ENCODE results near the gene SLC66A1. TPM values are rescaled to one million over a fixed set of nuclear protein-coding genes. Genes with fewer than 3 reads are reported as not detected.
"Not testable (repeated sequence)": the region's sequence is repeated elsewhere in the genome, so short reads cannot be mapped to it uniquely, and the experiment has no call there.

The SLC66A1 gene, protein sequence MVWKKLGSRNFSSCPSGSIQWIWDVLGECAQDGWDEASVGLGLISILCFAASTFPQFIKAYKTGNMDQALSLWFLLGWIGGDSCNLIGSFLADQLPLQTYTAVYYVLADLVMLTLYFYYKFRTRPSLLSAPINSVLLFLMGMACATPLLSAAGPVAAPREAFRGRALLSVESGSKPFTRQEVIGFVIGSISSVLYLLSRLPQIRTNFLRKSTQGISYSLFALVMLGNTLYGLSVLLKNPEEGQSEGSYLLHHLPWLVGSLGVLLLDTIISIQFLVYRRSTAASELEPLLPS
- 1 to 10 TPM; 2.6 to 2.7 TPM for total RNA-seq

- no peaks in the 10 kb centered on the region for H3K9me3 Mint-ChIP-seq
- CTCF ChIA-PET, result interaction anchor here (1.0 kb wide), 1 partner anchor 342 kb away, joined by 3 read pairs; no protein-coding TSS in a partner anchor
- H3K4me3 Mint-ChIP-seq, result peak within 1 kb of the TSS; percentile 83
- intact Hi-C loops (cut with micrococcal nuclease), result loop anchor here (1.0 kb wide), 1 partner anchor 284 kb away; a partner anchor contains a TSS
- no peak within 1 kb of the TSS for H3K27ac Mint-ChIP-seq
- peaks cover 25% of the 10 kb centered on the region for H3K4me1 Mint-ChIP-seq (ENCODE audit: low read depth)
- DNase-seq, result peak; percentile 86
- H3K27me3 Mint-ChIP-seq (ENCODE audit: low read depth), result no peaks in the 10 kb centered on the region
- peaks cover 4% of the 10 kb centered on the region for H3K36me3 Mint-ChIP-seq (ENCODE audit: low read depth)
Measured at GRCh38 chr1:19311931-19312781, at the start of gene SLC66A1, which contains the start of gene AKR7A2. SLC66A1 (plus strand) TSS chr1:19312326; CDS start chr1:19317678, 5,352 bp downstream. AKR7A2 (minus strand) TSS chr1:19312144; CDS start chr1:19312124, 20 bp downstream.

GRCh38 chr1:19262744-19263143 lies 49.4 kb upstream of the SLC66A1 start:
- no peak for DNase-seq
- CTCF ChIA-PET, result interaction anchor here (0.9 kb wide), 1 partner anchor 8 kb away, joined by 3 read pairs; no protein-coding TSS in a partner anchor
- Mint-ChIP-seq H3K9me3 (no peaks in the 10 kb centered on the region), H3K27me3 (ENCODE audit: low read depth) (no peaks in the 10 kb centered on the region), H3K36me3 (ENCODE audit: low read depth) (peaks cover 10% of the 10 kb centered on the region), H3K4me1 (ENCODE audit: low read depth) (no peaks in the 10 kb centered on the region), H3K4me3 (no peak overlapping the region), H3K27ac (no peak overlapping the region)
- intact Hi-C loops (cut with micrococcal nuclease), result no loop called here

DNA sequence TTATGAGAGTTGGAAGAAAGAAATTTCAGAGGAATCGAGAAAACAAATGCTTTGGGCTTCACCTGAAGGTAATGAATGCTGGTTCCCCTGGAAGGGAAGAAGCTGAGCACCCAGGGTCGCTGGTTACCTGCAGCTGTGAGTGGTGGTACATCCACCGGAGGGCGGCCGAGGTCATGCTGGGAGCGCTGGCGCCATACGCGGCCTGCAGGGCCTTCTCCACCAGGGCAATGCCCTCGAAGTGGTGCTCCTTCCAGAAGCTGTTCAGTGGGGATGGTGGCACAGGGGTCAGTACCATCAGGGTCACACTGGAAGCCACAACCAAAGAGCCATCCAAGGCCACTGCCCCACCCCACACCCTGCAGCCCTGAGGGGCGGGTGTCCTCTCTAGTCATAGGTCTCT lies 43.7 kb upstream of the SLC66A1 start:
- CTCF ChIA-PET, result no interaction called here
- Mint-ChIP-seq H3K4me1 (ENCODE audit: low read depth) (no peaks in the 10 kb centered on the region), H3K27ac (no peak overlapping the region), H3K4me3 (no peak overlapping the region), H3K36me3 (ENCODE audit: low read depth) (peaks cover 5% of the 10 kb centered on the region), H3K9me3 (no peaks in the 10 kb centered on the region), H3K27me3 (ENCODE audit: low read depth) (peaks cover 11% of the 10 kb centered on the region)
- DNase-seq, result no peak
- intact Hi-C loops (cut with micrococcal nuclease), result no loop called here

GRCh38 chr1:19269427-19270342 lies 42.4 kb upstream of the SLC66A1 start:
- DNase-seq, H3K27ac Mint-ChIP-seq, H3K4me3 Mint-ChIP-seq: not testable (repeated sequence)

DNA sequence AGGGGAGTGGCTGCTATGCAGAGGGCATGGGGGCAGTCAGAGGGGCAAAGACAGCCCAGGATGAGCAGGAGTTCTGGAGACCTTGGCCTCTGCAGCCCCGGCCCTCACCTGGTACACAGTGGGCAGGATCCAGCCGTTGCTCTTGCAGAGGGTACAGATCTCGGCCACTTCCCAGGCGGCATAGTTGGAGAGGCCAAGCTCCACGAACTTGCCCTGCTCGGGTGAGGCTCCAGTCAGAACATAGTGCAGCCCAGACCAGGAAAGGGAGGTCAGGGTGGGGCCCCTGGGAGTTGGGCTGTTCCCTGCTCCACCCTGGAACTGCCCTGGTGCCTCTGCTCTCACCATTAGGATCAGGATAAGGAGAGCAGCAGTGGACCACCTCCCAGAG lies 41.8 kb upstream of the SLC66A1 start:
- H3K4me1 Mint-ChIP-seq (ENCODE audit: low read depth); DNase-seq; H3K9me3 Mint-ChIP-seq; H3K4me3 Mint-ChIP-seq; H3K27ac Mint-ChIP-seq; intact Hi-C loops (cut with micrococcal nuclease); CTCF ChIA-PET; H3K36me3 Mint-ChIP-seq (ENCODE audit: low read depth): not testable (repeated sequence)
- peaks cover 15% of the 10 kb centered on the region for H3K27me3 Mint-ChIP-seq (ENCODE audit: low read depth)

More at GRCh38 chr1:19269427-19270342, 42.4 kb upstream of the SLC66A1 start:
- H3K36me3 Mint-ChIP-seq (ENCODE audit: low read depth); H3K9me3 Mint-ChIP-seq; intact Hi-C loops (cut with micrococcal nuclease); CTCF ChIA-PET; H3K4me1 Mint-ChIP-seq (ENCODE audit: low read depth): not testable (repeated sequence)
- peaks cover 15% of the 10 kb centered on the region for H3K27me3 Mint-ChIP-seq (ENCODE audit: low read depth)

GRCh38 chr1:19272064-19272463 lies 40.1 kb upstream of the SLC66A1 start:
- Mint-ChIP-seq H3K4me3 (no peak overlapping the region), H3K4me1 (ENCODE audit: low read depth) (peaks cover 2% of the 10 kb centered on the region), H3K36me3 (ENCODE audit: low read depth) (peaks cover 12% of the 10 kb centered on the region), H3K27ac (no peak overlapping the region), H3K27me3 (ENCODE audit: low read depth) (peaks cover 15% of the 10 kb centered on the region), H3K9me3 (peaks cover 7% of the 10 kb centered on the region)
- no peak for DNase-seq
- CTCF ChIA-PET, result interaction anchor here (0.6 kb wide), 1 partner anchor 11 kb away, joined by 7 read pairs; no protein-coding TSS in a partner anchor
- intact Hi-C loops (cut with micrococcal nuclease), result no loop called here

DNA sequence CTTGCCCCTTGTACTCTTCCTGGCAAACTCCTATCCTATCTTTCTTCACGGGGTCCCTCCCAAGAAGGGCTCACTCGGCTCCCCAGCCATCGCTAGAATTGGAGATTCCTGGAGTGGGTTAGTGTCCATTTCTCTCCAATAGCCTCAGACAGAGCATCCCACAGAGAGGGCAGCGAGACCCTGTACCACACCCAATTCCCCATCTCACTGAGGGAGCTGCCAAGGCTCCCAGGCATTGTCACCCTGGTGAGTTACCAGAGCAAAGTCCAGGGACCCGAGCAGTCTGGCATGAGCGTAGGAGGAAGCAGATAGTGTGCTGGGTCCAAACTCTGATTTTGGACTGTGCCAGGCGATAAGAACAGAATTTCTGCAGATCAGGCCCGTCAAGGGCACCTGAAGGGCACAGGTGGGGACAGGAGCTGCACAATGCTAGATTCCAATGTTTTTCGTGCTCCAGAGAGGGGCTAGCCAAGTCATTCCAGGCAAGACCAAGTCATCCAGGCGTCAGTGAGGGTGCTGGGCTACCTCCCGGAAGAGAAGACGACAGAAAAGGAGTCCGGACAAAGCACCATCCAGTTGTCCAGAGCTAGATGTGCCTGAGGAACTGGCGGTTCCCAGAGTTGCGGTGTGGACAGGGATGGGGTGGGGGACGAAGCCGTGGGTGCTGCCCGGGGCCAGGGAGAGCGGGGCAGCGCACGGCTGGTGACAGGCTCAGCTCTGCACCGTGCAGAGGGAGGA lies 38.9 kb upstream of the SLC66A1 start:
- H3K27me3 Mint-ChIP-seq (ENCODE audit: low read depth), result peaks cover 15% of the 10 kb centered on the region
- CTCF ChIA-PET, result interaction anchor here (1.4 kb wide), 1 partner anchor 310 kb away, joined by 3 read pairs; no protein-coding TSS in a partner anchor
- no peak overlapping the region for H3K27ac Mint-ChIP-seq
- DNase-seq, result no peak
- H3K4me3 Mint-ChIP-seq, result no peak overlapping the region
- H3K4me1 Mint-ChIP-seq (ENCODE audit: low read depth), result peaks cover 2% of the 10 kb centered on the region
- H3K9me3 Mint-ChIP-seq, result peaks cover 7% of the 10 kb centered on the region
- intact Hi-C loops (cut with micrococcal nuclease), result no loop called here
- peaks cover 12% of the 10 kb centered on the region for H3K36me3 Mint-ChIP-seq (ENCODE audit: low read depth)

DNA sequence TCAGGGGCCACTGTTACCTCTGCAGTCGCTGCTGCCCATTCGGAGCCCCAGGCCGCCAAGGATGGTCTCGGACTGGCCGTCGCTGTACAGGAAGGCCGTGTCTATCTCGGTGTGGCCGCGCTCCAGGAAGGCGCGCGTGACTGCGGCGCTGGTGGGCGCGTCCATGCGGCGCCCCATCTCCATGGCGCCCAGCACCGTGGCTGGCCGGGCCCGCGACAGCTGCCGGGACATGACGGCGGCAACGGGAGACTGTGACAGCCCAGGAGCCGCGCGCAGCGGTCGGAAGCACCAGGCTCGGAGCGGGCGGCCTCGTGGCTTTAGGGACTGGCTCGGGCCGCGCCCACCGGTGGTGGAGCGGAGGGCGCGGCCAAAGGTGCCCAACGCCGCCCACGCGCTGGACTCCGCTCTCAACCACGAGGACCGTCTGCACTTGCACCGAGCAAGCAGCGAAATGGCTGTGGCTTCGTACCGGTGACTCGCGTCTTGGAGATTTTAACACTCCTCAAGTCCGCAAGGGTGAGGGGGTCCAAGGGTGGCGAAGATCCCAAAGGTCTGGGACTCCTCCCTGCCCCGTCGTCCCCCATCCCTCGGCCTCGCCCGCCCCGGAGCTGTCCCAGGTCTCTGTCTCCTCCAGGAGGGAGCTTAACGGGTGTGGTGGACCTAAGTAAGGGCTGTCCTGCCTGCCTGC lies 38.1 kb upstream of the SLC66A1 start:
- Mint-ChIP-seq H3K36me3 (ENCODE audit: low read depth) (peaks cover 12% of the 10 kb centered on the region), H3K27me3 (ENCODE audit: low read depth) (peaks cover 15% of the 10 kb centered on the region)
- H3K9me3 Mint-ChIP-seq; H3K27ac Mint-ChIP-seq; intact Hi-C loops (cut with micrococcal nuclease); H3K4me3 Mint-ChIP-seq; H3K4me1 Mint-ChIP-seq (ENCODE audit: low read depth); DNase-seq: not testable (repeated sequence)
- CTCF ChIA-PET, result interaction anchor here (1.4 kb wide), 1 partner anchor 309 kb away, joined by 3 read pairs; no protein-coding TSS in a partner anchor

- DNase-seq, result no peak
- no peak overlapping the region for H3K4me3 Mint-ChIP-seq
- peaks cover 7% of the 10 kb centered on the region for H3K9me3 Mint-ChIP-seq
- H3K27me3 Mint-ChIP-seq (ENCODE audit: low read depth), result peaks cover 15% of the 10 kb centered on the region
- H3K4me1 Mint-ChIP-seq (ENCODE audit: low read depth), result peaks cover 2% of the 10 kb centered on the region
- intact Hi-C loops (cut with micrococcal nuclease), result no loop called here
- H3K36me3 Mint-ChIP-seq (ENCODE audit: low read depth), result peaks cover 12% of the 10 kb centered on the region
- no peak overlapping the region for H3K27ac Mint-ChIP-seq
- CTCF ChIA-PET, result no interaction called here
Measured at GRCh38 chr1:19274636-19275035, 37.5 kb upstream of the SLC66A1 start.

DNA sequence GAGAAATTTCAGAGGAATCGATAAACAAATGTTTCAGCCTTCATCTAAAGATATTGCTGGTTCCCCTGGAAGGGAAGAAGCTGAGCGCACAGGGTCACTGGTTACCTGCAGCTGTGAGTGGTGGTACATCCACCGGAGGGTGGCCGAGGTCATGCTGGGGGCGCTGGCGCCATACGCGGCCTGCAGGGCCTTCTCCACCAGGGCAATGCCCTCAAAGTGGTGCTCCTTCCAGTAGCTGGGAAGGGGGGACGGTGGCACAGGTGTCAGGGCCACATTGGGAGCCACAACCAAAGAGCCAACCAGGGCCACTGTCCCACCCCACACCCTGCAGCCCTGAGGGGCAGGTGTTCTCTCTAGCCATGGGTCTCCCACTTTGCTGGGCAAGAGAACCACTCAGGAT lies 28.2 kb upstream of the SLC66A1 start:
- Mint-ChIP-seq H3K27ac (no peak overlapping the region), H3K36me3 (ENCODE audit: low read depth) (no peaks in the 10 kb centered on the region), H3K9me3 (no peaks in the 10 kb centered on the region), H3K4me1 (ENCODE audit: low read depth) (peaks cover 4% of the 10 kb centered on the region), H3K4me3 (no peak overlapping the region), H3K27me3 (ENCODE audit: low read depth) (peaks cover 2% of the 10 kb centered on the region)
- CTCF ChIA-PET, result no interaction called here
- intact Hi-C loops (cut with micrococcal nuclease), result no loop called here
- DNase-seq, result no peak

- H3K36me3 Mint-ChIP-seq (ENCODE audit: low read depth), result no peaks in the 10 kb centered on the region
- CTCF ChIA-PET, result no interaction called here
- no peak for DNase-seq
- H3K4me3 Mint-ChIP-seq, result no peak overlapping the region
- H3K4me1 Mint-ChIP-seq (ENCODE audit: low read depth), result peaks cover 6% of the 10 kb centered on the region
- no peaks in the 10 kb centered on the region for H3K9me3 Mint-ChIP-seq
- H3K27ac Mint-ChIP-seq, result no peak overlapping the region
- intact Hi-C loops (cut with micrococcal nuclease), result no loop called here
- peaks cover 10% of the 10 kb centered on the region for H3K27me3 Mint-ChIP-seq (ENCODE audit: low read depth)
Measured at GRCh38 chr1:19284881-19285280, 27.2 kb upstream of the SLC66A1 start.

Measured in activated naive CD4-positive, alpha-beta T cell treated with anti-CD3 and anti-CD28 coated beads for 36 hours (primary cell).